Pancreas (tissue), 10 donors: ENCODE data around the gene GP1BA. TPM values are rescaled to one million over a fixed set of nuclear protein-coding genes. Genes with fewer than 3 reads are reported as not detected.

ENCODE experiments used
- ATAC-seq, 4 donors: fragments of 200-7000 bp; cut with Tn5 transposase; one replicate each; pipeline versions ENCODE4 v1.8.0 to v1.9.1; 2020; ENCODE audit warnings: mild to moderate bottlenecking in 4 of 4, moderate library complexity in 4 of 4
- DNase-seq, 6 donors: peaks; one replicate each; pipeline ENCODE4 v3.0.0-alpha.2; 2020
- FAIRE-seq: peaks from 2 replicates; lab custom pipeline; 2012; peaks lifted over from hg19 to GRCh38; lab: Jason Lieb, UNC
- H3K27ac ChIP-seq, 4 donors: fragments of 200-600 bp; sonication (generic); 1 replicate in 3 of 4; 2 replicates in 1 of 4; pipeline versions ENCODE4 v1.5.0 to v1.8.0; 2020
- H3K27me3 ChIP-seq, 4 donors: fragments of 200-600 bp; one replicate each; pipeline ENCODE4 v1.8.0; 2021
- H3K36me3 ChIP-seq, 3 donors: fragments of 200-600 bp; sonication (generic) in 1 of 3; one replicate each; pipeline versions ENCODE4 v1.5.0 to v1.8.0; 2020 to 2021
- H3K4me1 ChIP-seq, 3 donors: fragments of 200-600 bp; one replicate each; pipeline ENCODE4 v1.8.0; 2021
- H3K4me3 ChIP-seq, 4 donors: fragments of 200-600 bp; sonication (generic) in 2 of 4; one replicate each; pipeline versions ENCODE4 v1.5.0 to v1.8.0; 2020 to 2021
- H3K9me3 ChIP-seq, 4 donors: fragments of 200-600 bp; one replicate each; pipeline ENCODE4 v1.8.0; 2021
- WGBS, 2 donors: extraction: QIAGEN DNeasy Blood & Tissue Kit; methylation state at CpG; one replicate each; pipeline ENCODE4 v1.1.7; 2013; 5-methylcytosine and 5-hydroxymethylcytosine counted together
- intact Hi-C, 3 donors: fragments of 100-400 bp; cut with DNase I; formaldehyde crosslinking; loops; one replicate each; pipeline versions ENCODE4 v1.11.1 to v1.14.2; 2022
- polyA plus RNA-seq, 2 donors: library from polyadenylated mRNA; stranded (reverse); fragments of 200-250 nt; gene quantifications; one replicate each; pipeline ENCODE4 v1.2.3, GENCODE V29; 2013
- total RNA-seq, 6 donors: library from RNA; stranded (reverse); fragmentation: NEBNext Ultra II Directional in 4 of 6; extraction: Animal tissue kit (Norgen Biotek cat#: 25700) in 4 of 6; gene quantifications; one replicate each; pipeline versions ENCODE4 v1.2.1 to v1.2.4, GENCODE V29; 2021 to 2023
- TF ChIP-seq, protein P1 (sequence below), 4 donors: fragments of 200-600 bp; sonication (generic) in 3 of 4; IDR thresholded peaks; one replicate each; pipeline versions ENCODE4 v1.5.0 to v1.8.0; 2021; ENCODE audit warnings: antibody characterized with exemption in 4 of 4
- donor health status: healthy with polysubstance abuse.
- donor health status: DM: no; HTN: no; CAD: no; lungs with moderate emphysema.
- donor health status: DM: no; HTN: no; CAD: no.
- donor health status: control.
- donor health status: control.
- donor health status: Bipolar disorder and iron deficiency.
- donor health status: DM: yes; HTN: yes; CAD: no.
- donor health status: DM: no; HTN: no; CAD: no.
- donor health status: DM: no; HTN: no; CAD: no.
- donor health status: DM: yes; HTN: yes; CAD: no.

Gene GP1BA
- total and polyA plus RNA-seq, 8 donors, result 0.06 to 0.37 (median 0.13) TPM; not detected in 4

DNA sequence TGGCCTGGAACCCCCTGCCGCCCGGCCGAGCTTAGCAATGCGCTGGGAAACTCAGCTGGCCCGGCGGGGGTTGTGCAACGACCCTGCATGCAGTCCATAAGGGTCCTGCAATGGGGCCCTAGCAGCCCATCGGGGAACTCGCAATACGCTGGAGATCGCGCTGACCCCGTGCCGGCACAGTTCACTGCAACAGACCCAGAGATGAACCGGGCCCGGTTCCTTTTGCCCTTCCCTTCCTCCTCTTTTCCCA is 7.4 kb downstream of the GP1BA start:
- Histone ChIP-seq H3K36me3 (peaks cover 0 to 22% (median 7%) of the 10 kb centered on the region in 3 donors), H3K27me3 (no peaks in the 10 kb centered on the region), H3K4me3 (peak overlapping the region; percentile 52 to 97 (median 80)), H3K27ac (peak overlapping the region; percentile 73 to 91 (median 89)), H3K9me3 (no peaks in the 10 kb centered on the region), H3K4me1 (peaks cover 5 to 20% (median 15%) of the 10 kb centered on the region in 3 donors)
- peak in 3 of 6 donors; percentile 62 to 82 (median 67) for DNase-seq
- TF ChIP-seq, protein P1, sequence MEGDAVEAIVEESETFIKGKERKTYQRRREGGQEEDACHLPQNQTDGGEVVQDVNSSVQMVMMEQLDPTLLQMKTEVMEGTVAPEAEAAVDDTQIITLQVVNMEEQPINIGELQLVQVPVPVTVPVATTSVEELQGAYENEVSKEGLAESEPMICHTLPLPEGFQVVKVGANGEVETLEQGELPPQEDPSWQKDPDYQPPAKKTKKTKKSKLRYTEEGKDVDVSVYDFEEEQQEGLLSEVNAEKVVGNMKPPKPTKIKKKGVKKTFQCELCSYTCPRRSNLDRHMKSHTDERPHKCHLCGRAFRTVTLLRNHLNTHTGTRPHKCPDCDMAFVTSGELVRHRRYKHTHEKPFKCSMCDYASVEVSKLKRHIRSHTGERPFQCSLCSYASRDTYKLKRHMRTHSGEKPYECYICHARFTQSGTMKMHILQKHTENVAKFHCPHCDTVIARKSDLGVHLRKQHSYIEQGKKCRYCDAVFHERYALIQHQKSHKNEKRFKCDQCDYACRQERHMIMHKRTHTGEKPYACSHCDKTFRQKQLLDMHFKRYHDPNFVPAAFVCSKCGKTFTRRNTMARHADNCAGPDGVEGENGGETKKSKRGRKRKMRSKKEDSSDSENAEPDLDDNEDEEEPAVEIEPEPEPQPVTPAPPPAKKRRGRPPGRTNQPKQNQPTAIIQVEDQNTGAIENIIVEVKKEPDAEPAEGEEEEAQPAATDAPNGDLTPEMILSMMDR (IDR thresholded peaks at IDR 0.05), result no peak
- ATAC-seq, result no peak
- intact Hi-C loops, result loop anchor here in 1 of 3 donors (10.0 kb wide), 1 partner anchor 45 kb away; the partner anchor contains the start of gene CAMTA2
- FAIRE-seq, result no peak
- WGBS, 2 donors, result 0 to 1% methylated on average over 14 to 16 of the region's 16 CpGs

DNA sequence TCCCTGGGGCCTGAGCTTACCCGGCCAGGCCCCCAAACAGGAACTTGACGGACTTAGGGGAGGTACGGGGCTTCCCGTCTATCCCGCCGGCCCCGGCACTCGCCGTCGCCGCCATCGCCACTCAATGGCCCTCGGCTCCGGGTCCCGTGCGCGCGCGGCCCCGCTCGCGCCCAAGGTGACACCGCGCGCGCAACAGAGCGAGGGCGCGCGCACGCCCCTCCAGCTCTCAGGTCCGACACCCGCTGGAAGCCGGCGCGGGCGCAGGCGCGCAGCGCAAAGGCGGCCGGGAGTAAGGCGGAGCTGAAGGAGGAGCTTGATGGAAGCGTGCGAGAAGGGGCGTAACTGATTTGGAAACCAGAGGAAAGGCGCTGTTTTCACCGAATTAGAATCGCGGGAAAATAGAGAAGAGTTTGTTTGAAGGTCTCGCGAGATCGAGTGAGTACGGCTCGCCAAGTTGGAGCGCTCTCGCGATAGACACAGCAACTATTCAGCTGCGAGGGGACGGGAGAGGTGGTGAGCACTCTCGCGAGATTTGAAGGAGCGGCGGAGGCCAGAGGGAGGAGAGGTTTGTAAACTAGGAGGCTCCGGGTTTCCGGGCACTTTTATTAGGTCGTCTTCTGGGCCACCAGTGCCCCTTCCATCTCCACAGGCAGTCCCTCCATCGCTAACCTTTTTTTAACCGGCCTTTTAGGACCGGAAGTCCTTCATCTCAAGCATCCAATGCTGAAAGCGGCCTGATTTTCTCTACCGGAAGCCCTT is 7.9 kb downstream of the GP1BA start, which contains the start of the genes RNF167 and SLC25A11:
TSS of gene RNF167 (plus strand) at position 473 of the 759 bp plus-strand sequence. CDS start 642 bp downstream, outside the sequence.
TSS of gene SLC25A11 (minus strand) at position 251 of the 759 bp plus-strand sequence. CDS start at position 115, 136 bp downstream.
- ATAC-seq, result peak; percentile 88 to 93 (median 92)

DNA sequence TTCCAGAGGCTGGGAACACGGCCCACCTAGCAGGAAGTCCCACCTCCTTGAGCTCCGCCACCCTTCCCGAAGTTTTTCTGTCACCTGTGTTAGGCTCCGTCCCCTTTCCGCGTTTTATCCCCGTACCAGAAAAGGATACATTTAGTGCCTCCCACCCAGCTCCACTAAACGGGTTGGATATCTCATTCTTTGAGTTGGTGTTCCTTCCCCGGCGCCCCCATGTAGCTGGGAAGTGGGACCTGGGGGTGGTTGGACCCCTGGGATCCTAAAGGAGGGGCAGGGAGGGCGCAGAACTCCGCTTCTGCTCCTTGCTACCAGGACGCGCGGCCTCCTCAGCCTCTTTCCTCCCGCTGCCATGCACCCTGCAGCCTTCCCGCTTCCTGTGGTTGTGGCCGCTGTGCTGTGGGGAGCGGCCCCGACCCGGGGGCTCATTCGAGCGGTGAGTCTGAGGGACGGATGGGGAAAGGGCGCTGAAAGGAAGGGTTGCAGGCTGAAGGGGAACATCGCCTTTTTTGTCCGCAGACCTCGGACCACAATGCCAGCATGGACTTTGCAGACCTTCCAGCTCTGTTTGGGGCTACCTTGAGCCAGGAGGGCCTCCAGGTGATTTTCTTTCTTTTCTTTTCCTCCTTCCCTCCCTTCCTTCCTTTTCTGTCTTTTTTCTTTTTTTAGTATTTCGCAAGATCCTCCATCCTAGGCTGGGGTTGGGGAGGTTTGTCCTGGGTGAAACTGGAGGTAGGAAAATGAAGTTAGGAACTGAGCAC is 8.7 kb downstream of the GP1BA start:
- H3K4me1 ChIP-seq, result peaks cover 5 to 32% (median 21%) of the 10 kb centered on the region in 3 donors
- no peak for FAIRE-seq
- 1% methylated on average over 29 of the region's 29 CpGs for WGBS, 2 donors

More for the DNA sequence above, 7.9 kb downstream of the GP1BA start, which contains the start of the genes RNF167 and SLC25A11:
- peaks cover 0 to 26% (median 7%) of the 10 kb centered on the region in 3 donors for H3K36me3 ChIP-seq
- peak; percentile 75 for FAIRE-seq
- DNase-seq, result peak; percentile 92 to 97 (median 94)
- H3K9me3 ChIP-seq, result no peaks in the 10 kb centered on the region
- H3K4me1 ChIP-seq, result peaks cover 5 to 25% (median 16%) of the 10 kb centered on the region in 3 donors
- H3K4me3 ChIP-seq, result peak within 1 kb of the TSS; percentile 52 to 97 (median 80)
- no peaks in the 10 kb centered on the region for H3K27me3 ChIP-seq
- peak within 1 kb of the TSS; percentile 73 to 91 (median 89) for H3K27ac ChIP-seq
- intact Hi-C loops, result loop anchor here in 1 of 3 donors (10.0 kb wide), 1 partner anchor 45 kb away; the partner anchor contains the start of gene CAMTA2
- TF ChIP-seq, protein P1 (IDR thresholded peaks at IDR 0.05), result no peak
- 0% methylated on average over 72 of the region's 72 CpGs for WGBS, 2 donors

GRCh38 chr17:4941319-4941610 is 9.2 kb downstream of the GP1BA start:
- intact Hi-C loops, result no loop called here
- peak overlapping the region in 3 of 4 donors; percentile 88 to 91 (median 90) for H3K27ac ChIP-seq
- peak overlapping the region; percentile 52 to 97 (median 80) for H3K4me3 ChIP-seq
- no peak for ATAC-seq
- TF ChIP-seq, protein P1 (IDR thresholded peaks at IDR 0.05), result no peak
- 22 to 27% methylated on average over 4 of the region's 4 CpGs for WGBS, 2 donors
- no peak for DNase-seq
- FAIRE-seq, result no peak
- peaks cover 0 to 29% (median 7%) of the 10 kb centered on the region in 3 donors for H3K36me3 ChIP-seq
- peaks cover 5 to 38% (median 21%) of the 10 kb centered on the region in 3 donors for H3K4me1 ChIP-seq
- H3K27me3 ChIP-seq, result no peaks in the 10 kb centered on the region
- H3K9me3 ChIP-seq, result no peaks in the 10 kb centered on the region

More for the DNA sequence above, 8.7 kb downstream of the GP1BA start:
- ATAC-seq, result peak; percentile 74 to 85 (median 82)
- no peaks in the 10 kb centered on the region for H3K27me3 ChIP-seq
- H3K36me3 ChIP-seq, result peaks cover 0 to 26% (median 7%) of the 10 kb centered on the region in 3 donors
- TF ChIP-seq, protein P1 (IDR thresholded peaks at IDR 0.05), result no peak
- intact Hi-C loops, result no loop called here
- no peaks in the 10 kb centered on the region for H3K9me3 ChIP-seq
- DNase-seq, result peak in 3 of 6 donors; percentile 80 to 87 (median 85)
- peak overlapping the region; percentile 52 to 97 (median 80) for H3K4me3 ChIP-seq
- peak overlapping the region; percentile 73 to 91 (median 89) for H3K27ac ChIP-seq
